Fibroblast of gingiva (primary cell): ENCODE data around the gene NKD1.
"Not testable (repeated sequence)": the region's sequence is repeated elsewhere in the genome, so short reads cannot be mapped to it uniquely, and the experiment has no call there.

ENCODE experiments used
- DNase-seq: peaks from one replicate; pipeline ENCODE4 v3.0.0-alpha.2; 2011; ENCODE audit warnings: low read depth

The NKD1 gene

DNA sequence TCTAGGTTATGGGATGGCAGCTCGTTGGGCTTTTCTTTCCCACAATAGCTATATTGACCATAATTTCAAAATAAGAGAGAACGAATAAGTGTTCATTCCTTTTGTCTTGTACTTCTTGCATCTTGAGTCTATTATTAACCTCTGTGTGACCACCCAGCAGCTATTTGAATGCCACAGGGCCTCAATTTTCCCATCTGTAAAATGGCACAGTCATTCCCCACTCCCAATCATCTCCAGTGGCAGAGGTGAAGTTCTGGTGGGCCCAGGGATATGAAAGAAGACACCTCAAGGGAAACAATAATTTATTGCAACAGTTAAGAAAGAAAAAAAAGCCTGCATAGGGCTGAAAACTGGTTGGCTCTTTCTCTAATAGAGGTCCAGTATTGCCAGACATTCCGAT is 28.6 kb upstream of the NKD1 start:
- no peak for DNase-seq

DNA sequence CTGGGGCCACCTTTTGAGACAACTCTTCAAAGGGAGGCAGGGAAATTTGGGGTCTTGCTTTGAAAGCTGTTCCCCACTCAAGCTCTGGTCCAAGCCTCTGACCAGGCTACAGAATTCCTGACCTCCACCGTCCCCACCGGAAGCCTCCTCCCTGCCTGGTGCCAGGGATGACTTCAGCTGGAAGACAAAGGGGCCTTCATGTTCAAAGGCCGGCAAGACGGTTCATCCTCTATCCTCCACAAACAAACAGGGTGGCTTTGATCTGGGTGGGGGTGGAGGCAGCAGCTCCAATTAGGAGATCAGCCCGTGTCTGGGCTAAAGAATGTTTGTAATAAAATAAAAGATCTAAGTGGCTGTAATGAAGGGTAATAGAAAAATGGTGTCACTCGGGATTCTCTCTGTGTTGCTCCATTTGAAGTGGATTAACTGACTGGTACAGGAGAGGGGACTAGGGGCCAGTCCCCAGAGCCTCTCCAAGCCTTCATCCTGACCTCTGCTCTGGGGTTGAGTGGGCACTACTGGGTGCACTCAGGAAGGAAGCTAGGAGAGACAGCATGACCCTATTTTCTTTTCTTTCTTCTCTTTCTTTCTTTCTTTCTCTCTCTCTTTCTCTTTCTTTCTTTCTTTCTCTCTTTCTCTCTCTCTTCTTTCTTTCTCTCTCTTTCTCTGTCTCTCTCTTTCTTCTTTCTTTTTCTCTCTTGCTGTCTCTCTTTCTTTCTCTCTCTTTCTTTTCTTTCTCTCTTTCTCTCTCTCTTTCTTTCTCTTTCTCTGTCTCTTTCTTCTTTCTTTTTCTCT is 27.5 kb upstream of the NKD1 start:
- no peak for DNase-seq

DNA sequence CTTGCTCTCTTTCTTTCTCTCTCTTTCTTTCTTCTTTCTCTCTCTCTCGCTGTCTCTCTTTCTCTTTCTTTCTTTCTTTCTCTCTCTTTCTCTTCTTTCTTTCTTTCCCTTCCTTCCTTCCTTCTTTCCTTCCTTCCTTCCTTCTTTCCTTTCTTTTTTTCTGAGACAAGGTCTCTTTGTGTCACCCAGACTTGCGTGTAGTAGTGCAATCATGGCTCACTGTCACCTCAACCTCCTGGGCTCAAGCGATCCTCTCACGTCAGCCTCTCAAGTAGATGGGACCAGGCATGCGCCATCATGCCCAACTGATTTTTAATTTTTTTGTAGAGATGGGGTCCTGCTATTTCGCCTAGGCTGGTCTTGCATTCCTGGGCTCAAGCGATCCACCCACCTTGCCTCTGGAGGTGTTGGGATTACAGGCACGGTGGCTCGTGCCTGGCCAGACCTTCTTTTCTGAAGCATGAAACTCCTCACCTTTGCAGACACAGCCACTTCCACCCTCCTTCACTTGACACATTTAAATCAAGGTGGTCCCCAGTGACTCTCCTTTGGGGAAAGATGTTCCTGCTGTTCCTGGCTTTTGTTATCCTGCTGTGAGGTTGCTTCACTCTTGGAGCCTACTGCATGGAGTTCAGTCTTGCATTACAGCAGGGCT is 26.8 kb upstream of the NKD1 start:
- no peak for DNase-seq

DNA sequence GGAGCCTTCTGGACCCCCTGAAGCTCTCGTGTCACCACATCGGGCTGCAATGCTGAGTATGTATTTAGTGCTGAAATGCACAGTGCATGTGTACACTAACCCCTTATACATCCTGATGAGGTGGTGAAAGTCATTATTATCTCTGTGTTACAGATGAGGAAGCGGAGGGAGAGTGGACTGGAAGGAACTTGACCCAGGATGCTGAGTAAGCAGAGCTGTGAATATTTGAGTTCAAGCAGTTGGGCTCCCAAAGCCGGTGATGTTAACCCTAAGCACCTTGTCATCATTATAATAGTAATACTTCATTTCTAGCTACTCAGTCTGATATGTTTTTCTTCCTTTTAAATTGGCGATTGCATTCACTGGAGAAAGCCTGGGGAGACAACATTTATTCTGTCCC is 25.9 kb upstream of the NKD1 start:
- DNase-seq = no peak

DNA sequence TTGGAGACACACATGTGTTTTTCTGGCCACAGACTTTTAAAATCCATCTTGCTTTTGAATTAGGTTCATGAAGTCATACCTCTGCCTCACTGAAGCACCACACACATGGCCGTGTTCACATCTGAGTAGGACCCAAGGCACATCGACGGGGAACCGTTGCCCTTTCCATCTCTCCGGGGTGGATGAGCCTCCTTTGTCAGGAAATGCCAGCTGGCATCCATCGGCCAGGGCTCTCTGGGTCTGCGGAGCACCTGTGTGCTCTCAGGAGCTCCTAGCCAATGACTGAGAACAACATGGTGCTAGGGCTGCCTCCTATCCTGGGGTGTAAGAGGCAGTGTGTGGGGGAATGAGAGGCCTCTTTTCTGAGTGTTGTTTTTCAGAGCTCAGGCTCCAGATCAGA is 24.5 kb upstream of the NKD1 start:
- no peak for DNase-seq

DNA sequence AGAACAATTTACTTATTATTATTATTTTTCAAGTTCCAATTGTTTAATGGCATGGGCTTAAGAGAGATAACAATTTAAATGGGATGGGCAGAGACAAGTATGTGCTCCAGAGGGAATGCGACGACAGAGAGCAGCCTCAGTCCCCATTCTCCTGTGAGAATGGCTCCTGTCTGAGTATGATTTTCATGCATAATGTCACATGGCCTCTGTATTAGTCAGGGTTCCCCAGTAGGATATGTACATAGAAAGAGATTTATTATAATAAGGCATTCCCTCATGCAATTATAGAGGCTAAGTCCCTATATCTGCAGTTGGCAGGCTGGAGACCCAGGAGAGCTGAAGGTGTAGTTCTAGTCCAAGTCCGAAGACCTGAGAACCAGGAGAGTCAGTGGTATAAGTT is 22.9 kb upstream of the NKD1 start:
- no peak for DNase-seq

DNA sequence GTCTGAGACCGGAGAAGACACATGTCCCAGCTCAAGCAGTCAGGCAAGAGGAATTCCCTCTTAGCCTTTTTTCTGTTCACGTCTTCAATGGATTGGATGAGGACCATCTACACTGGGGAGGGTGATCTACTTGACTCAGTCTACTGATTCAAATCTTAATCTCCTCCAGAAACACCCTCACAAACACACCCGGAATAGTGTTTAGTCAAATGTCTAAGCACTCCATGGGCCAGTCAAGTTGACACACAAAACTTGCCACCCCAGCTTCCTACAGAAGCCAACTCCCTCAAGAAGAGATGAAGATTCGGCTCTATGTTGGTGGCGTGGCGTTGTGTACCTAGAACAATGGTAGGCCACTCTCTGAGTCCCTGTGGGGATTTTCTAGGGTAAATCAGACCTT is 22.5 kb upstream of the NKD1 start:
- DNase-seq = no peak

DNA sequence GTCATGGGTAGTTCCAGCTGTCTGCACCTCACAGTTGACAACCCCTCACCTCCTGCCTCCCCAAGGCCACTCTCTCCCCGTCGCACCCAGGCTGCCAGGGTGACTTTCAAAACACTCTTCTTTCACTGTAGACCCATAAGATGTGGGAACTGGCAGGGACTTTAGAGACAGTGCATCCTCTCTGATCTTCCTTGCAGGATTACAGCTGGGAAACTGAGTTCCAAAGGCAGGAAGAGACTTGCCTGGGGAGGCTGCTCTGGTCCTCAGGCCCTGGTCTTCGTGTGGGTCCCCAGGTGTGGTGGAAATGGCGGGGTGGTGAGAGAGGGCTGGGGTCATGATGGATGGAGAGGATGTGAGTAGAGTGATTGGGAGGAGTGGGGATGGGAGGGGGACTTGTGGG is 21.9 kb upstream of the NKD1 start:
- no peak for DNase-seq

DNA sequence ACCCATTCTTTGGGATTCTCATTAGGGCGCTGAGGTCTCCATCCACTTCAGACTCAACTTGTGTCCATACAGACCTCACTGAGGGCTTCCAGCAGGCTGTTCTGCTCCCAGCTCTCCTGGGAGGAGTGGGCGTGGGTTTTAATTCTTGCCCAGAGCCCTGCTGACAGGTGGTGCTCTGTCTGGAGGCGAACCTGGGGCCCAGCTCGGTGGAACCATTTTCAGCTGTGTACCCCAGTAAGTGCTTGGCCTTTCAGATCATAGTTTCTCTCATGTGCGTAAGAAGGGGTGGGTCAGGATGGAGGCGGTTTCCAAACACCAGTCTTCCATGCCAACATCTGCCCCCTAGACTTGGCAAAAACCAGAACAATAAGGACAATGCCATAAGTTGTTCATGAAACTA is 21.4 kb upstream of the NKD1 start:
- DNase-seq = no peak

DNA sequence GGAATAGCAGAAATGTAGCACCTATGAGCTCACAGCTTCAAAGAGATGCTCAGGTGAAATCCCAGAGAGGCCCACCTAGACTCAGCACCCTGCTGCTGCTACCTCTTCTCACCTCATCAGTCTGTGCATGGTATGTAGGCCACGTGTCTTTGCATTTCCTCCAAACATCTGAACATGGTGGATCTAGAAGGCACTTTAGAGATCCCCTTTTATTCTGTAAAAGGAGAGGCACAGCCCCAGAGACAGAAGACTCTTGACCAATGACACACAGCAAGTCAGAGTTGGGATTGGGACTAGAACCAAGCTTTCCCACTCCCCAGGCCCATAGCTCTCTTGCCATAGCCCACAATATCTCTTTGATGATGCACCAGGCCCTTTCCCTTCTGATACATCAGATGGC is 19.4 kb upstream of the NKD1 start:
- DNase-seq = no peak

DNA sequence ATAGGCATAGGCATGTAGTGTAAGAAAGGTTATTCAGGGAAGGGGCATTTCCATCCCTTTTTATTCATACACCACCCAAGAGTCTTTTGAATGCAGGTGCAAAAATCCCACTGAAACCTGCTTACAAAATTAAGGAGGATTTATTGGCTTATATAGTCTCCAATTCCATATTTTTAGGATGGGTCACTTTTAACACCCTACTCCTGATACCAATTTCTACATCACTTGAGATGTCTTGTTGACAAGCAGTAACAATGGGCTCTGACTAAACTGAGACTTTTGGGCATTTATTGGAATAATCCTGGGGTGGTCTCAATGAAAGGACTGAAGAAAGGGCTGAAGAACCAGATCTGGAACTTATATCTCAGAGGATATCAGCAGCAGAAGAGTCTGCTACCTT is 18.9 kb upstream of the NKD1 start:
- DNase-seq = no peak

DNA sequence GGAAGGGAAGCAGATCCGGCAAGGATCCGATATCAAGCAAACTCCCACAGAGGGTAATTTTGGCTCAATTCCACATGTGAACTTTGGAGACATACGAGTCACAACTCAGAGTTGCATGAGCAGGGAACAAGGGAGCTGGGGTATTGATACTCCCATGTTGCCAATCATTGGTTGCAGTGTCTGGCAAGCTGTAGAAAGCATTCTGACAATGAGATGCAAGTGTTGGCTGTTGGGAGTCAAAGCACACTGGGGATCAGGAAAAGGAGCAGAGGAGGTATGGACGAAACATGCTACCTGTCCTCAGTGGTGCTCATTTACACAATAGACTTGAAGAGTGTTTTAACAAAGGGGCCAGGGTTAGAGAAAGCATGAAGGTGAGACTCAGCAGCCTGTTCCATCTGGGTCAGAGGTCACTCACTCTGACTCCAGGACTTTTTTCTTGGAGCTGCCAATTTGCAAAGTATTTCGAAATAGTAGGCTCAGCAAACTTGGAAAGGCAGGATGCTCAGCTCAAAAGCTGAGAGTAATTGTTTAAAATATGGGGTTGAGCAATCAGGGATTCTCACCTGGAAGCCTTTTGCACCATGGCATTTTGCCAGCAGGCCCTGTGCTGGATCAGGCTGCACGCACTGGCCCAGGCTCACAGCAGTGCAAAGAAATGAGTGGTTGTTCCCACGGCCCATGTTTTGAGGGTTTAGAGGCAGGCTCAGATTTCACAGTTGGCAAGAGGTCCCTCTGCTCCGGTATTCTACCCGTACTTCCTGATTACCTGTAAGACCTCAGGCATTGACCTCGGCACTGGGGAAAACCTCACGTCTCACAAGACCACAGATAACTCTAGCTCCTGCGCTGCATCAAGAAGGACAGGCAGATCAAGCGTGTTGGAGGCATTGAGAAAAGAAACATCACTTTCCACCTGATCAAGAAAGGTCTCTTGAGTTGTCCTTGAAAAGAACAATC is 17.6 kb upstream of the NKD1 start:
- DNase-seq = no peak

DNA sequence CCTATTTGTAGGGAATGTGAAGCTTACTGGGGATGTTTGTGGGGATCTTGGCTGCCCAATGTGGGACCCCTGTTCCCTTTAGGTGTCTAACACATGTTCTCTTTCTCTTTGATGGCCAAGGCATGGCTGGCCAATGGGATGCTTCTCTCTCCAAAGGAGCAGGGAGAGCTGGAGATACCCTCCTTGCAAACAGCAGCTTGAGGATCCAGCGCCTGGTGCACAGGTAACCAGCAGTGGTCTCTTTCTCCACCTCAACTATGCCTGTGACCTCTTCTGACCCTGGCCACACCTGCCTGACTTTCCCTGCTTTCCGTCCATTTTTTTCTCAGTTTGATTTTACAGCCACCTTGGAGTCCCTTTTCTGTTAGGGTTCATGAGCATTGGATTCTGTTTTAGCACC is 16.8 kb upstream of the NKD1 start:
- DNase-seq = no peak

DNA sequence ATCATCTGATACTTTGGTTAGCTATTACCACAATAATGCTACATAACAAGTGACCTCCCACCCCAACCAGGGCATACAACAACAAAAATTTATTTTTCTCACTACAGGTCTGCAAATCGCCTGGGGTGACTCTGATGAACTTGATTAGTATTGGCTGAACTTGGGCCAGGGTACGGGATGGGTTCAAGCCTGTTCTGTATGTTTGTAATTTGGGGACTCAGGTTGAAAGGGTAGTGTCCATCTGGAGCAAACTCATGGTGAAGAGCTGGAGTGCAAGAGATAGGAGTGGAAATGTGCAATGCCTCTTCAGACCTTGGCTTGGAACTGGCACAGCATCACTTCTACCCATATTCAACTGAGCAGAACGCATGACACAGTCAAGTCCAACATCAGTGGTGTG is 16.3 kb upstream of the NKD1 start:
- DNase-seq = no peak

DNA sequence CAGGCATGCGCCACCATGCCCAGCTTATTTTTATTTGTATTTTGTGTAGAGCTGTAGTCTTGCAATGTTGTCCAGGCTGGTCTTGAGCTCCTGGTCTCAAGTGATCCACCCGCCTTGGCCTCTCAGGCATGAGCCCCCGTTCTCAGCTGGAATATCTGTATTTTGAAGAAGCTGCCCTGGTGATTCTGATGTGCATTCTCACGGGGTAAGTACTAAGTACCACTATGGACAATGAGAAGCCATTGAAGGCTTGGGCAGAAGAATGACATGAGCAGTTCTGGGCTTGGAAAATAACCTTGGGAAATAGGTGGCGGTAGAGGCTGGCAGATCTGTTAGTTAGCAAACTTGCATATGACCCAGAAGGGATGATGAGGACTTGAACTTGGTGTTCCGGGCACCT is 15.6 kb upstream of the NKD1 start:
- no peak for DNase-seq

DNA sequence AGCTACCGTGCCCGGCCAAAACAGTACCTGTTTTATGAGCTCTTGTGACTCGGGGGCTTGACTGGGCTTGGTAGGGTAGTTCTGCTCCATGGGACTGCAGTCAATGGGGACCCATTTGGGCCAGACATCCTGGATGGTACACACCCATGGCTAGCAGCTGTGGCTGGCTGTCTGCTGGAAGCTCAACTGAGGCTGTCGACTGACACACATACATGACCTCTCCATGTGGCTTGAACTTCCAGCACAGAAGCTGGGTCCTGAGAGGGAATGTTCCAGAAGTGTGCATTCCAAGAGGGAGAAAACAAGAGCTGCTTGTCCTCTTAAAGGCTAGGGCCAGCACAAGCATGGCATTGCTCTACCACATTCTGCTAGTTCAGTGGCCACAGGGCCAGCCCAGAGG is 14.9 kb upstream of the NKD1 start:
- DNase-seq = no peak

DNA sequence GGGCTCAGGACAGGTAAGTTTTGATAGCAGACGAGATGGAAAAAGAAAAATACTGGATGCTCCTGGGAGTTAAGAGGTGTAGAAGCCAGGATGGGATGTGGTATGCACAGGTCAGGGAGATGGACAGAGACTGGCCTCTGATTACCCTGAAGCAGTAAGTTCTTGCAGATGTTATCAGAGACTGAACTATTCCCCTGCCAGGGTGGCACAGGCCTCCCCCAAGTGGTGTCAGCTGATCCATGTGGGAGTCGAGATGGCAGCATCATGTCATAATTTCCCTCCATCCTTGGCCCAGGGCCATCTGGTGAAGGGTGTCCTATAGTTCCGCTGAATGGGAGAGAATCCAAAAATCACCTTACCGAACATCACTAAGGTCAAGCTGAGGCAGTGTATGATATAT is 14.1 kb upstream of the NKD1 start:
- DNase-seq = no peak

DNA sequence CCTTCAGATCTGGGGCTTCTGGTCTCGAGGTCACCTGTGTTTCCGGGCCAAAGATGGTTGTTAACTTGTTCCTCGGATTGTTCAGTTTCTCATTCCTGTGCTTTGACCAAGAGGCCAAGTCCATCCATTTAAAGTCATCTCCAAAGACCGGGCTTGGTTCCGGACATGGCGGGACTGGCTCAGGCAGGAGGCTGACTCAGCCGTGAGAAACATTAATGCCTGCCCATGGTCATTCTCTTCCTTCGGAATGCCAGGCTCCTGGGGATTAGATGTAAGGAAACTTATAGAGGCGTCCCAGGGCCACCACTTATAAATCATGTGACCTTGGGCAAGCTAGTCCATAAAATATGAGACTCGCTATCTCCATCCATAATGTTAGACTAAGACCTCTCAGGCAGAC is 13.6 kb upstream of the NKD1 start:
- DNase-seq = no peak

DNA sequence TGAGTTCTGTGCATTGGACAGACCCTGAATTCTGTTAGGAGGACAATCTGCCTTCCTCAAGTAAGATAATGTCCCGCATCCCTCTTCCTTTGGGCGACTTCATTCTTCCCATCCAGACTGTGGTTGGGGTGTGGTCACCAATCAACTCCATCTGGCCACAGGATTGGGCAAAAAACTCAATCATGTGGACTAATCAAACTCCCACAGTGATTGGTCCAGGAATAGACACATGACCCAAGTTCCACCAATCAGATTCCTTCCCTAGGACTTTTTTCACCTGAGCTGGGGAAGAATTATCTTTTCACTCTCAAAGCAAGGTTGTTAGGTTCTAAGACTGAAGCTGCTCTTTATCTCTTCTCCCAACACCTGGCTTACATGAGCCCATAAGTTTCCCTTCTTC is 13.2 kb upstream of the NKD1 start:
- DNase-seq = no peak

DNA sequence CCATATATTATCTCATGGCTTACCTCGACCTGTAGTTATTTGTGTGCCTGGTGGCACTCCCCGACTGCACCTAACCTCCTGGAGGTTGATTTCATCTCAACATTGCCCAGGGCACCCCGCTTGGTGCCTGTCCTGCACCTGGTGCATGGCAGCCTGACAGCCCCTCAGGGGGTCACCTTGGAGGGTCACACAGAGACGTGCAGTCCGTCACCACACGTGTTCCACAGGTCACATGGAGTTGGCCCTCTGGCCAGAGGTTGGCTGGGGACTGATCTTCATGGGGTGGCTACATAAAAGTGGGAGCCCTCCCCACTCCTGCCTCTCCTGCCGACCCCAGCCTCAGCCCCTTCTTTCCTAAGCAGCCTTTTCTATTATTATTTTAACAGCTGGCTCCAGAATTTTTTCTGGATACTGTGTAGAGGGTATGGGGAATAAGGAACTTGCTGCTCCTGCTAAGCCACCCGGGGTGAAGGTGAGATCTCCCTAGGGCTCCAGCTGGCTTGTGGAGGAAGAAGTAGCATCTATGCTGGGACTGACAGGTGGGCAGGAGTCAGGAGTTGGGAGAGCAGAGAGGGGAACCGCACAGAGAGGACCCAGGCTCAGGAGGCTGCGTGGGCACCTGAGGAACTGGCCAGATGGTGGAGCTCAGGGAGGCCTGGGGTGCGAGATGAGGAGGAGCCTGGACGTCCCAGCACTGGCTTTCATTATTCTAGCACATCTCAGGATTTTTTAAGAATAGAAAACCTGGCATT is 12.5 kb upstream of the NKD1 start:
- no peak for DNase-seq

DNA sequence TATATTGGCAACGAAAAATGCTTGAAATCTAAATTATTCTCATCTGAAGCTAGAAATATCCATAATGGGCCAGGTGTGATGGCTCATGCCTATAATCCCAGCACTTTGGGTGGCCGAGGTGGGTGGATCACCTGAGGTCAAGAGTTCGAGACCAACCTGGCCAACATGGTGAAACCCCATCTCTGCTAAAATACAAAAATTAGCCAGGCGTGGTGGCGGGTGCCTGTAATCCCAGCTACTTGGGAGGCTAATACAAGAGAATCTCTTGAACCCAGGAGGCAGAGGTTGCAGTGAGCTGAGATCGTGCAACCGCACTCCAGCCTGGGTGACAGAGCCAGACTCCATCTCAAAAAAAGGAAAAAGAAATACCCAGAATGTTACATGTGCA is 11.9 kb upstream of the NKD1 start:
- not testable (repeated sequence) for DNase-seq
